HCT116 (cell line): Measurements from ENCODE around the gene GOLM1. TPM values are rescaled to one million over a fixed set of nuclear protein-coding genes. Genes with fewer than 3 reads are reported as not detected.

Experiments
- total RNA-seq: library from RNA; stranded (reverse); gene quantifications from one replicate; pipeline ENCODE4 v1.2.1, GENCODE V29; 2021; ENCODE audit not compliant: unreplicated experiment

The GOLM1 gene
- total RNA-seq, 1 experiment from 2014 or later: 69.8 TPM

Other genes starting within 250 kb of the GOLM1 start
- gene NAA35, start 158.4 kb downstream of the GOLM1 start, total RNA-seq: 37.0 TPM
- not detected for gene C9orf153, start 160.1 kb upstream of the GOLM1 start, total RNA-seq
- gene ISCA1, start 183.0 kb upstream of the GOLM1 start, total RNA-seq: 25.7 TPM